ENCODE data around the gene LILRB3. TPM values are rescaled to one million over a fixed set of nuclear protein-coding genes. Genes with fewer than 3 reads are reported as not detected.
"Not testable (repeated sequence)": the region's sequence is repeated elsewhere in the genome, so short reads cannot be mapped to it uniquely, and the experiment has no call there.

The LILRB3 gene
- total RNA-seq, 1 donor from 2014 or later: not detected

GRCh38 chr19:54209058-54209810, 13.6 kb downstream of the LILRB3 start:
- no peak for DNase-seq

GRCh38 chr19:54208784-54209057, 14.1 kb downstream of the LILRB3 start:
- DNase-seq: no peak

- peak; percentile 12 for DNase-seq
Observed at GRCh38 chr19:54207983-54208783, 14.6 kb downstream of the LILRB3 start.

- DNase-seq: no peak
Observed at GRCh38 chr19:54207676-54207982, 15.2 kb downstream of the LILRB3 start.

GRCh38 chr19:54207193-54207592, 15.6 kb downstream of the LILRB3 start:
- DNase-seq: not testable (repeated sequence)

GRCh38 chr19:54206831-54207177, 16.0 kb downstream of the LILRB3 start:
- DNase-seq: no peak

GRCh38 chr19:54206030-54206830, 16.6 kb downstream of the LILRB3 start:
- DNase-seq: no peak

- DNase-seq: no peak
Observed at GRCh38 chr19:54204767-54205468, 17.9 kb downstream of the LILRB3 start.

GRCh38 chr19:54203151-54203611, 19.6 kb downstream of the LILRB3 start:
- DNase-seq: no peak

- DNase-seq: no peak
Observed at GRCh38 chr19:54201980-54202379, 20.8 kb downstream of the LILRB3 start.

- DNase-seq: no peak
Observed at GRCh38 chr19:54201172-54201701, 21.6 kb downstream of the LILRB3 start.

- DNase-seq: no peak
Observed at GRCh38 chr19:54199401-54199800, 23.4 kb downstream of the LILRB3 start.

GRCh38 chr19:54197121-54197520, 25.7 kb downstream of the LILRB3 start:
- no peak for DNase-seq

- DNase-seq: no peak
Observed at GRCh38 chr19:54196536-54196935, 26.3 kb downstream of the LILRB3 start.

- not testable (repeated sequence) for DNase-seq
Observed at GRCh38 chr19:54194463-54194862, 28.3 kb downstream of the LILRB3 start.

- no peak for DNase-seq
Observed at GRCh38 chr19:54193011-54193410, 29.8 kb downstream of the LILRB3 start.

GRCh38 chr19:54191811-54192453, 30.9 kb downstream of the LILRB3 start:
- no peak for DNase-seq

- peak; percentile 83 for DNase-seq
Observed at GRCh38 chr19:54191011-54191810, 31.6 kb downstream of the LILRB3 start, which contains the start of gene TSEN34. TSEN34 (plus strand) TSS chr19:54191308; CDS start chr19:54191365, 57 bp downstream.

- peak; percentile 99 for DNase-seq
Observed at GRCh38 chr19:54190503-54191010, 32.2 kb downstream of the LILRB3 start.

GRCh38 chr19:54189735-54190502, 32.9 kb downstream of the LILRB3 start:
- peak; percentile 99 for DNase-seq
